Forelimb muscle (tissue), 1 donor: ENCODE data around the gene DYNC1I1. TPM values are rescaled to one million over a fixed set of nuclear protein-coding genes. Genes with fewer than 3 reads are reported as not detected.
"Not testable (repeated sequence)": the region's sequence is repeated elsewhere in the genome, so short reads cannot be mapped to it uniquely, and the experiment has no call there.

Experiments
- DNase-seq: peaks from one replicate; pipeline ENCODE4 v3.0.0-alpha.2; 2013; ENCODE audit warnings: low read depth
- polyA plus RNA-seq: library from polyadenylated mRNA; unstranded; fragments of 120-200 nt; gene quantifications from one replicate; pipeline ENCODE4 v1.2.1, GENCODE V29; 2013; ENCODE audit not compliant: insufficient read length

The DYNC1I1 gene
- polyA plus RNA-seq, 1 donor: 0.68 TPM

DNA sequence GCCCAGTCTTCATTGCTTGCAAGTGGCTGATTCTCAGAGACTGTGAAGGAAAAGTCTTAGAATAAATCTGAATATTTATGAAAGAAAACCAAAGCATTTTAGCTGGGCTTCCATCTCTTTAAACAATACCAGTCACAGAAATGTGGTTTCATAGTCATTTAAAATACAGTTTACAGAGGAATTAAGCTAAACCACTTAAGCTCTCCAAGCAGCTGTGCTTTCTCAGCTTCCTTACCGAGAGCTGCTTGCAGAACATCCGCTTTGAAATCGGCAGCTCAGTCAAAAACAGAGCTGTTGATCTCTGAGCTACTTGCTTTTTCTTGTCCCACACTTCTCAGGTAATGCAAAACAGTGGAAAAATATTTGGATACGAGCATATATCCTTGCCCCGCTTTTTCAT is 134.5 kb downstream of the DYNC1I1 start:
- DNase-seq: no peak

DNA sequence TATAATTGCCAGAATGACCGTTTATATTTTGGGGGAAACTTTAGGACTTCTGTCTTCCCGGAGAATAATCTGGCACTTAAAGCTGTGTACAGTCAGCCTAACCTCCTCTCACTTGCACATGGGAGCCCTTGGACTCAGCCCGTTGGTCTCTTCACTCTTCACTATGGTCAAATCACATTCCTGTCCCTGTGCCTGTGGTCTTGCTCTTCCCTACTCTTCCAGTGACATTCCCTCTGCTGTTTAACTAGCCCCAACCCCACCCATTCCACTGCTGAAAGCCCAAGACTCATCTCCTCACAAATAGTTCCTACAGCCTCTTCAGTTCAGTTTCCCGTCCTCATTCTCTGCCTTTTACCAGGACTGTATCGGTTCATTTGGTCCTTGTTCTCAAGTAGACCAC is 135.0 kb downstream of the DYNC1I1 start:
- DNase-seq: no peak

DNA sequence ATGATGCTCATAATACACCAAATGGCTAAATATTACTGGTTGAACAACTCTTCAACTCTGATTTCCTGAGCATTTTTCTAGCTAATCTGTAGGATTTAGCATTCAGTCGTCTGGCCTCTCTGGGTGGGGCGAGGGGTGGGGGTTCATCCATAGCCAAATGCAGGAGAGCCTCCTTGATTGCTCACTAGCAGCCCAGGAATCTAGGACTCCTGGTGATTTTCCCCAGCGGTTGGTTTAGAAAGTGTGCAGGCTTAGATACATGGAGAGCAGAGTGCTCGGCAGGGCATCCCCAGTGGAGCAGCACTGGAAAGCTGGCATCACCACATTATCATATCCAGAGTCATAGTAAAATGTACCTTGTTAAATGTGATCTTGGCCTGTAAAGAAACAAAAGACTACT is 136.1 kb downstream of the DYNC1I1 start:
- DNase-seq: no peak

DNA sequence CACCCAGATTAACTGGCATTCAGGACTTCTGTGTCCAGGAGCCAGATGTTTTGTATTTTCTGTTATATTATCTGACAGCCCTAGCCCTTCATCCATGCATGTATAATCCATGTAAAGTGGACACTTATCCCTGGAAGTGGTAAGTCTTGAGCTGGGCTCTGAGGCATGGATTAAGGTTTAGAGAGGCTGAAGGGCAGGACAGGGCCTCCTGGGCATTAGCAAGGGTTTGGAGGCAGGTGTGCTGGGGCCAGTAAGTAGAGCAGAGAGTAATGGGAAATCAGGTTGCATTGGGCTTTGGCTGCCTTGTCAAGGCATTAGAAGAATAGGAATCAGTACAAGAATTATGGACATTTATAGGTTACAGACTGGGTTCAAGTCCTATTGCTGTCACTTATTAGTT is 138.0 kb downstream of the DYNC1I1 start:
- DNase-seq: no peak

DNA sequence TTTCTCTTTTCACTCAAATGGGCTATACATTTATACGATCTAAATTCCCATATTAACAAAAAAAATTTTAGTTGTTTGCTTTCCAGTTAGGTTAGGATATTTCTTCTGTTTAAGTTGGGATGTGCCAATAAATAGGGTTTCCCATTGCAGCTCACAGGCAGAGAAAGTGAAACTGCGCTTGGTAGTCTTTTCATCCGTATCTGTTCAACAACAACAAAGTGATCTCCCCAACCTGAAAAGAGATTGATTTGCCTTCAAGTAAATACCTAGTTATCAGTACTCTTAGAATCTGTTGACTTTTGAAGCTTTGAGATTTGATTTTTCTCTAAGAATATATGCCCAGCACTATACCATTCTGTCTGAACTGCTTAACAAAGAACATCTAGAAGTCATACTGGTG is 143.4 kb downstream of the DYNC1I1 start:
- DNase-seq: no peak

DNA sequence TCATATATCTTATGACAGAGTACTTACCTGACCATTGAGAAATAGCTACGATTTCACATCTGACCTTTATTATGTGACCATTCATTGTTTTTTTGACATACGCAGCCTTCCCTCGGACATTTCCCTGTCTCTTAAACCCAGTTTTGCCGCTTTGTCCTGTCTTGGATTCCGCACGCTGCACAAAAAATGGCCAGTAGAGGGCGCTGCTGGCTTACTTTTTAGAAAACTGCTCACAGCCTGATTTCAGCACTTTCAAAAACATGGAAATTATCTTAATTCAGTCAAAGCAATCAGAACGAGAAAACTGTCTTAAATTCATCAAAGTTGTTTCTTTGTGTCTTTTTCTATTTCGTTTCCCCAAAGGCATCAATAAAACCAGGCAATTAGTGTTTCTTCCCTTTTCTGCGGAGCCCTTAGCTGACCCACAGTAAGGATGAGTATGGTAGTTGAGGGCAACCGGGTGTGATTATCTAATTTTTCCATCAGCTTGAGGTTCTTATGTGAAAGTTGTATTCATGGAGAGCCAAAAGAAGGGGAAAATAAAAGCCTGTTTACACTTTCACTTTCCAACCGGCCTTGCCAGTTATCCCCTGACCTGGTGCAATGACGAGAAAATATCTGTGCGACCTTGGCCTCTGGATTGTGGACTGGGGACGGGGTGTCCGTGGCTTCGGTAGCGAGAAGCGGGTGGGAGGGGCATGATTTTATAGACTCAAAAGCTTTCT is 144.4 kb downstream of the DYNC1I1 start:
- peak; percentile 25 for DNase-seq

DNA sequence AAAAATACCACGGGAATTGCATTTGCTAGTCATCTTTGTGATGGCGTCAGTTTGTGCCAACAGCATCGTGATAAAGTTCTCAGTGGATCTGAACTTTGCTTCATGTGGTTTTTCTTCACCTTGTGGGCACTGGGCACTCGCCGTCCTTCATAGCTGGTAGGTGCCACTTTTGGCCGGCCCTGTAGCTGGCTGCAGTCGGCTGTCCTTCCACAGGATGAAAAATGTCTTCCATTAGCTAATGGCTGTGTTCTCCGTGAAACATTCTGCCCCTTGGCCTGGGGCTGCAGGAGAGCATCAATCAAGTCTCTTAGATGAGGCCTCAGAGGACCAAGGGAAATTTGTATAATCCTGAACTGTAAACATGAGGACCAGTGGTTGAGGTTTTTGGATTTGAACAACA is 145.3 kb downstream of the DYNC1I1 start:
- DNase-seq: no peak

DNA sequence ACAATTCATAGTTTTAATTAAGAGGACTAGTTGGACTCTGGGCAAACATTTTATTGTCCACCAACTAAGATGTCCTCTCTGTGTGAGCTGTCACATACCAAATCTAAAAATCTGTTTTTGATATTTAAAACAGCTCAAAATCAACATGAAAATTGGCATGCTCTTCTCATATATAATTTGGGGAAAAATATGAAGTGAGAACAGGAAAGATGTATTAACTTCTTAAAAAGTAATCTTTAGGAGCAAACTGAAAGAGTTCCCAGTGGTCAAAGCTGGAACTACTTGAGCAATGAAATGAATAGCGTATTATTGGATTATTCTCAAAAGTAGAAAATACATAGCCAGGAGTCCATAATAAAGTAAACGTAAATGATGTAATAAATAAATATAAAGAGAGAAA is 147.2 kb downstream of the DYNC1I1 start:
- DNase-seq: no peak

DNA sequence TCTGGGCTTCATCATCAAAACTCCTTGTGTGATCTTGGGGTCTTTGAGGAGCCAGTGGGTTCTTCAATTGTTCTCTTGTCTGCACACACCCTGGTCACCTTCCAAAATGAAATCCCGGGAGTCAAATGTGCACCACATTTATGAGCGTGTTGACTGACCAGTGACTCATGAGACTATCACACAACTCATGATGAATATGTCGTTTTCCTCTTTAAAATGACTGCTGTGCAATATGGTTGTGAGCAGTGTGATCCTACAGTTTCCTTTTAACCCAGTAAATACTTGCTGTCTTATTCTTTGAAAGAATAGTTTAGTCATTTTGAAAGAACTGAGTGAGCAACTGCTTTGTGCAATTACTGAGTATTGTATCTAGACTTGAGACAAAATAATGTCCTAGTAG is 149.2 kb downstream of the DYNC1I1 start:
- DNase-seq: no peak

DNA sequence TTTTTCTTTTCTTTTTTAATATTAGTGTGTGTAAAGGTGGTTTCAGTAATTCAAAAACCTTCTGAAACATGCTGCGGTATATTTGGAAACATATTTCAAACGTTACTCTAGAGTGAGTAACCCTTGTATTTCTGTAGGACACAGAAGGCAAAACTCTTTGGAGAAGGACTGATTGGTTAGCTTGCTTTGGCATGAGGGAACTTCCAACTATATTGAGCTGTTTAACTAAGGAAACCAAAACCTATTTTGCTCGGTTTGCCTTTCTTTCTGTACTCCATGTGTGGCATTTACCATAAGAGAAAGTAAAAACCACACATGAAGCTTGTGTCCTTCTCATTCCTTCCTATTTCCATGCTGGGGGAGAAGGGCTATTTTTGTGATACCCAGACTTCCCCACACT is 149.8 kb downstream of the DYNC1I1 start:
- DNase-seq: no peak

DNA sequence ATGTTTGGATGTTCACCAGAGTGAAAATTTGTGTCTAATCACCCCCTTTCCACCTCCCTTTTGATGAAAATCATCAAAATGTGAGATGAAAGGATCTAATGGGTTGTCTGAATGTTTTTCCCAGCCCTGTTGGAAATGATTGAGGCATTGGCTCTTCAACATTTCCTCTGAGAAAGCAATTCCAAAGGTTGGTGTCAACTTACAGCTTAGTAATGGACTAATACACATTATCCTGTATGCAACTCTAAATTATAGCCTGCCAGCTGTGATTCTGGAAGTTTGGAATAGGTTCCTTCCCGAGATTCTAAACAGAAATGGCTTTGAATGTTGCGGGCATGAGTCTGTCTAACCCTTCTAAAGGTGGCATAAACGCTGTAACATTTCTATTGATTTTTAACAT is 152.9 kb downstream of the DYNC1I1 start:
- DNase-seq: no peak

DNA sequence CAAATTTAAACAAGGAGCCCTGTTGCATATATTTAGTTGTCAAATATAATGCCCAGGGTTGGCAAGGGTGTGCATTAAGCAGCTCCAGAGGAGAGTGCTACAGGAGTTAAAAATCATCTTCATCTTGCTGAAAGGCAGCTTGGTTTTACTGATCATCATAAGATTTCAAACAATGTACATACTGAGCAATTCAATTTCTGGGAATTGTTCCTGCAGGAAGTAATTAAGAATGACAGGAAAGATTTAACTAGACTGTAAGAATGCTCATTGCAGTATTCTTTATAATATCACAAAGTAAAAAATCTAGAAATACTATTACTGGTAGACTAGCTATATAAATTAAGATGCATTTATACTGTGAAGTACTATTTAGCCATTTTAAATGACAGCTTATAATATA is 153.6 kb downstream of the DYNC1I1 start:
- DNase-seq: no peak

DNA sequence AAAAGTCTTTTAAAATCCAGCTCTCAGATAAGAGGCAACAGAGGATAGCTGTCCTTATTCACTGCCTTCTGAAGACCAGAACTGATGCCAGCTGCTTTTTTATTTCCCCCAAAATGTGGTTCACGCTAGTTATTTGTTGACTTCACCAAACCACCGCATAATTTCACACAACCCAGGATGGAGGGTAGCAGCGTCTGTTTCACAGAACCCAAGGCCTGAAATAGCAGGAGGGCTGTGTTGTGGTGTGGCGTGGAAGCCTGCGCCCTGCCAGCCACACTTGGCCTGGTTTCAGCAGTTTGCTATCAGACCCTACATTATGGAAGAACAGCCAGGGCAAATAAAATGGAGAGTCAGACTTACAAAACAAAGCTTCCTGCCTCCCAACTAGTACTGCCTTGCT is 155.4 kb downstream of the DYNC1I1 start:
- no peak for DNase-seq

DNA sequence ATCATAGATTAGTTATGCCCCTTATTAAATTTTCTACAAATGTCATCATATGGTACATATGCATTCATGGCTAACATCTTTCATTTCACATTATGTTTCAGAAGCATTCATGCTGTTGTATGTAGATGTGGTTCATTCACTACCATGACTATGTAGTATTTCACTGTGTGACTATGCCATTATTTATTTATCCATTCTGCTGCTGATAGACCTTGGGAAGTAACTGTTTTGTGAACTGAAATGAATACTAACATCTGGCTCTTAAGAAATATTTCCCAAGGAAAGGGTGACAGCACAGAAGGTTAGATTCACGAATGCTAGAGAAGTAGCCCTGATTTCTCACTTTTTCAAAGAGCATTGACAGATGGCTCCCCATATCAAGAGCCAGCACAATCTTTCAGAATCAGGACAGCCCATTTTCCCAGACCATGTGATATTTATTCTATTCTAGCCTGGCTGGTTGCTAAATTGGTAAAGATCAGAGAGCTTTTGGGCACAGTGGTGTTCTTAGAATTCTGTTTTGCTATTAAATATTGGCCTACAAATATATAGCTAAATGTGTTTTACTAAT is 157.4 kb downstream of the DYNC1I1 start:
- no peak for DNase-seq

DNA sequence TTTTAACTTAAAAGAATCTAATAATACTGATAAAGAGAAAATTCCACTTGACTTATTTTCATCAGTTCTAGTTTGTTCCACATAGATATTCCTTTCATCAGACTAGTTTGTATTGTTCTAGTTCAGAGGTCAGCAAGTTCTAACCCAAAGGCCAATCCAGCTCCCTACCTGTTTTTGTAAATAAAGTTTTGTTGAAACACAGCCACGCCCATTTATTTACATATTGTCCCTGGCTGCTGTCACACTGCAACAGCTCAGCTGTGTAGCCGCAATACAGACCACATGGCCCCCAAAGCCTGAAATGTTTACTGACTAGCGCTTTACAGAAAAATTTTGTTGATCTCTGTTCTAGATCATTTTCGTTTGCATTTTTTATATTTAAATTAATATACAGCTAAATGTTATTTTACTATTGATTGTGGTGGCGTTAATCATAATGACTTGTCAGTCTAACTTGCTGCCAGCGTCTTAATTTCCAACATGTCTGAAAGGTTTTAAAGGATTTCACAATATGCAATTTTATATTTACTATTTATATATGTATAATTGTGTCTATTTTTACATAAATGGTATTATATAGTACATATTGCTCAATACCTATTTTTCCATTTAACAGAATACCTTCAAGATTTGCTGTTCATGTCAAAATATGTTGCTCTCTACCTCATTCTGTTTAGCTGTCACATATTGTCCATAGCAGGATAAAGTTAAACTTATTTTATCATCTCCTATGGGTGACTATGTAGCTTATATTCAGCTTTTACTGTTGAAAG is 159.3 kb downstream of the DYNC1I1 start:
- DNase-seq: no peak

DNA sequence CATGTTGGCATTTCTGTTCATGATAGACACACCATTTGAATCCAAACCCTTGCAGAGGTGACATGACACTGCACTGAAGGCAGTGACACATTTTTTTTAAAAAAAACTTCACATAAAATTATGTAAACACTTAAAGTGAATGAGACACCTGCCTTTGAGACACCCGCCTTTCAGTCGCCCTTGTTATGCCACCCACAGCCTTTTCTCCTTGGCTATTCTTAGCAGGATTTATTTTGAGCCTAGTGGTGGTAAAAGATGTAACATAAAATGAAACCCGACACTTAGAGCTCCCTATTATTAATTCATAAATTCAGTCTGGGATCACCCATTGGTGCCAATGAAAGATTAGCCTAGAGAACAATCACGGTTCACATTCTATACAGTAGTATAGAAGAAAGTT is 161.3 kb downstream of the DYNC1I1 start:
- DNase-seq: no peak

DNA sequence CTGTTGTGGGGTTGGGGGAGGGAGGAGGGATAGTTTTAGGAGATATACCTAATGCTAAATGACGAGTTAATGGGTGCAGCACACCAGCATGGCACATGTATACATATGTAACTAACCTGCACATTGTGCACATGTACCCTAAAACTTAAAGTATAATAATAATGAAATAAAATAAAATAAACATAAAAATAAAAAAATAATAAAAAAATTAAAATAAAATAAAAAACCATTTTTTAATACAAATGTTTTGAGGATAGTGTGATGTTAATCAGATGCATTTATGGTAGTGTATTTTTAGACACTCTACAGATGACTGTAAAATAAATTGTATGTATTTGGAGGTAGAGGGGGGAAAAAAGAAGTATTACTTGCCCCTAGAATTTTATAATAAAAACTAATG is 172.5 kb downstream of the DYNC1I1 start:
- not testable (repeated sequence) for DNase-seq

DNA sequence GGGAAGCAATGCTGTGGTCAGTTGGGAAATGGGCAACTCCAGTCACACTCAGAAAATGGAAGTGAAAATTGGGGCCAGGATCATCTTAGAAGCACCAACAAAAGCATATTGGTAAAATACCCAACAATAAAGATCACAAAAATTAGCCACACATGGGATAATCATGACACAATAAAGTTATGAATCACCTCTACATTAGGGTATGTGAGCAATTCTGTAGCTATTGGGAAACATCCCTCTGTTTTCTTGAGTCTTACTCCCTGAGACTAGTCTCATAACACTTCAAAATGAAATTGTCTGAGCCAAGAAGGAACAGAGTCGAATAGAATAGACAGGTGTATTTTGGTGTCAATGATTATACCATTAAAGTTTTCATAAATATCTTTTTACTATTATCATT is 178.3 kb downstream of the DYNC1I1 start:
- DNase-seq: no peak

DNA sequence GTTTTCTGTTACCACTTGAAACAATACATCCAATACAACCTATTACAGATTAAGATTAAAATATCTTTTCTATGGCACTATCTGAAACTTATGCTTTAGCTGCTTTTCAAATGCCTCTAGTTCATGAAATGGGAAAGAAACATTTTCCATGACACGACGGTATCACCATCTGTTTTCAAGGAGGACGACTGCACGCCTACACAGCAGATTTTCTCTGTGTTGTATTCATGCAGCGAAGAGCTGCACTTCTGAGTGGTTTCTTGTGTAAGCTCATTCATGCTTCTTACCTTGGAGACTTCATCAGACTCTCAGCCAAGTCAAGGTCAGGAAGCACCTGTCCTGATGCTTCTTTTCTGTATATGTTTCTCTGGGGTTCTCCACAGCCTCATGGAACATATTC is 179.2 kb downstream of the DYNC1I1 start:
- peak; percentile 5 for DNase-seq

DNA sequence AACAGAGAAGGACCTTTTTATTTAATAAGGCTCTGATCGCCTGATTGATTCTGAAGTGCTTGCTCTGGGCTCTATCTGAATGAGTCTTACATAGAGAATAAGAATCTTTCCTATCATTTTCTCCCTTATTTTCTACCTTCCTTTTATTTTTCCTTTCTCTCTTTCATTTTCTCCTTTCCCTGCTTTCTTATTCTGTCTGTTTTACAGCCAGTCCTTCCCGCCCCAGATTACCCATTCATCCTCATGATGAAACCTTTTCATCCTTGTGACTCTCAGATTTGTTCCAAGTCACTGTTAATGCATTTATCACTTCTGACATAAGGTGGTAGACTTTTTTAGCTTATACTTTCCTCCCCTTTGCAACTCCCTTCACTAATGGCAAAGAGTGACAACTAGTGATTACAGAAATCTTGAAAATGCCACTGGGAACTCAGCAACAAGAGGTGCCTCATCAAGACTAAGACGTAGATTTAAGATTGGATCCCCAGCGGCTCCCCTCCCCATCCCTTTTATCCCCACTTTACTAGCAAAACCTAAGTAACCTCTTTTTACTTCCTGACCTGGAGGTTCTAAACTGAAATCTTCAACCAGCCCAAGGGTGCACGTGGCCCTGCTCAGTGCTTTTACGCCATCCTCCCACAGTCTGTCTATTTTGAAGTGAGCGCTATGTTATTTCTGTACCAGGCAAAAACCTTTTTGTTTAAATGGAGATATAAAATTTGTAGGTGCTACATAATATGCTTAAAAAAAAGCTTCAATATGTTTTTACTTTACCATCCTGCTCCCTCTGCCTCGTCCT is 179.8 kb downstream of the DYNC1I1 start:
- DNase-seq: no peak

DNA sequence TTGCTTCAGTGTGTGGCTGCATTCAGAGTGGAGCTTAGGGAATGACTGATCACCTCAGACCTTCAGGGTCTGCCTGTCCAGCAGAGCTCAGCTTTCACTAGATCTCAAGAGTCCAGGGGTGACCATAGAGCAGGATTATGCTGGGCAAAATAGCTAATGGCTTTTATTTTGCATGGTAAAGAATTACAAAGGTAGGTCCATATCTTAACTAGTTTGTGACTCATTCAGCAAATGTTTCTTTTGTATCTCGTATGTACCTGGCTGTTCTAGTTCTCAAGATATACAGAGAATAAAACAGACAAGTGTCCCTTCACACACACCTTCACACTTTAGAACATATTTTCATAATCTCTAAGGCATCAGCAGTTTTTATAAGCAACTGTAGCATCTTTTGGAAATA is 180.5 kb downstream of the DYNC1I1 start:
- no peak for DNase-seq

DNA sequence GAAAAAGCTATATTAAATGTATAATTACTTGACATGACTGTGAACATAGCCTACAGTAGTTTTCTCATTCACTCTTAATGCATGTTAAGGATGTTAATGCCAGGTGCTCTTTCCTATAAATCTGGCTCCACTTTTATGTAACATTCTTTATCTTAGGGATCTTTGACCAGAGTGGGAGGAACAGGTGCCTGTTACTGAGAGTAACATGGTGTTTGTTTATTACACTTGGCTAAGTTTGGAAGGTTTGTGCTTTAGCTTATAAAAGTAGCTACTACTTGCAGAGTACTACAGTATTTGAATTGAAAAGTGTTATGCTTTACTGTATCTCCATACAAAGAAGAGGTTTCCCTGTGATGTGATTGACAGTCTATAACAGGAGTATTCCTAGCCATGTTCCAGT is 183.4 kb downstream of the DYNC1I1 start:
- DNase-seq: no peak
